ENCODE data around the gene LBR. TPM values are rescaled to one million over a fixed set of nuclear protein-coding genes. Genes with fewer than 3 reads are reported as not detected.

LBR gene
- polyA plus RNA-seq (2011; rRNA removed) (16.7 and 21.0 TPM in 2 replicates), polyA minus RNA-seq (2011; rRNA and poly(A)+ RNA removed) (22.9 and 23.4 TPM in 2 replicates)

GRCh38 chr1:225427235-225428067, at the start of gene LBR:
Gene LBR (minus strand): TSS chr1:225428038. CDS start chr1:225424075, 3,963 bp downstream.
- DNase-seq (ENCODE audit: low read depth), result no peak
- no peak for TF ChIP-seq CTCF (IDR thresholded peaks at IDR 0.05; ENCODE audit: insufficient read depth, low read depth, low read length)
- no peaks in the 10 kb centered on the region for H3K36me3 ChIP-seq (ENCODE audit: control insufficient read depth, insufficient read depth, low read length)
- H3K4me3 ChIP-seq (ENCODE audit: low read depth, low read length), result peak within 1 kb of the TSS; percentile 81
- ChIA-PET CTCF (interaction anchor here (1.2 kb wide), 1 partner anchor 11 kb away, joined by 4 read pairs; no protein-coding TSS in a partner anchor), POLR2A (interaction anchor here (0.6 kb wide), 1 partner anchor 340 kb away, joined by 5 read pairs; no protein-coding TSS in a partner anchor)
- H3K27me3 ChIP-seq (ENCODE audit: control insufficient read depth, insufficient read depth, low read length), result no peaks in the 10 kb centered on the region

- POLR2A ChIA-PET, result no interaction called here
- H3K4me3 ChIP-seq (ENCODE audit: low read depth, low read length), result no peak overlapping the region
- no peaks in the 10 kb centered on the region for H3K36me3 ChIP-seq (ENCODE audit: control insufficient read depth, insufficient read depth, low read length)
- CTCF ChIA-PET, result interaction anchor here (1.5 to 11.7 kb wide), 6 partner anchors 292 to 498 kb away, joined by 3 to 231 read pairs (median 32); partner anchors contain the start of gene SRP9
- no peak for DNase-seq (ENCODE audit: low read depth)
- H3K27me3 ChIP-seq (ENCODE audit: control insufficient read depth, insufficient read depth, low read length), result no peaks in the 10 kb centered on the region
- no peak for TF ChIP-seq CTCF (IDR thresholded peaks at IDR 0.05; ENCODE audit: insufficient read depth, low read depth, low read length)
Observed at GRCh38 chr1:225477296-225477911, 49.6 kb upstream of the LBR start.

GRCh38 chr1:225476538-225476988, 48.7 kb upstream of the LBR start:
- no peak overlapping the region for H3K4me3 ChIP-seq (ENCODE audit: low read depth, low read length)
- no peak for DNase-seq (ENCODE audit: low read depth)
- no peaks in the 10 kb centered on the region for H3K27me3 ChIP-seq (ENCODE audit: control insufficient read depth, insufficient read depth, low read length)
- ChIA-PET POLR2A (no interaction called here), CTCF (interaction anchor here (0.7 to 11.7 kb wide), 9 partner anchors 31 to 509 kb away, joined by 3 to 231 read pairs (median 7); partner anchors contain the start of gene SRP9)
- no peaks in the 10 kb centered on the region for H3K36me3 ChIP-seq (ENCODE audit: control insufficient read depth, insufficient read depth, low read length)
- no peak for TF ChIP-seq CTCF (IDR thresholded peaks at IDR 0.05; ENCODE audit: insufficient read depth, low read depth, low read length)

GRCh38 chr1:225476100-225476511, 48.3 kb upstream of the LBR start:
- no peaks in the 10 kb centered on the region for H3K36me3 ChIP-seq (ENCODE audit: control insufficient read depth, insufficient read depth, low read length)
- no peak for TF ChIP-seq CTCF (IDR thresholded peaks at IDR 0.05; ENCODE audit: insufficient read depth, low read depth, low read length)
- no peaks in the 10 kb centered on the region for H3K27me3 ChIP-seq (ENCODE audit: control insufficient read depth, insufficient read depth, low read length)
- no peak overlapping the region for H3K4me3 ChIP-seq (ENCODE audit: low read depth, low read length)
- DNase-seq (ENCODE audit: low read depth), result no peak
- POLR2A ChIA-PET, result no interaction called here
- CTCF ChIA-PET, result interaction anchor here (0.7 to 11.7 kb wide), 15 partner anchors 9 to 510 kb away, joined by 3 to 231 read pairs (median 16); partner anchors contain the start of gene SRP9
